Measurements from ENCODE around the gene GAK.
A peak's percentile ranks its signal among the peaks of the same experiment; 100 is the strongest.
"Not testable (repeated sequence)": the region's sequence is repeated elsewhere in the genome, so short reads cannot be mapped to it uniquely, and the experiment has no call there.

Gene GAK

GRCh38 chr4:925771-926500 is 6.2 kb downstream of the GAK start:
- no peak for DNase-seq

DNA sequence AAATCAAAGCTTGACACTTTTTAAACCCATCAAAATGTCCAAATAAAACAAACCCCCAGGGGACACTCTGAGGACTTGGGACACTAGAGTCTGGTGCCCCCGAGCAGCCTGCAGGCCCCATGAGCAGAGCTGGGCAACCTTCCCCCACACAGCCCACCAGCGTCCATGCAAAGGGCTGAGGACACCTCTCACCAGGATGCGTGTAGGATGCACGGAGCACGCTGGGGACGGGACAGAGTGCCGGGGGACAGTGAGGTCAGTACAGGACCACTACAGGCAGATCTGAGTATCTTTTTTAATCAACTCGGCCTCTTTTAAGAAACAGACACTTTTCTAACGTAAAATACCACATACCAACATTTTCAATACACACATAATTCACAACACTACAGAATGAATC is 6.9 kb downstream of the GAK start:
- no peak for DNase-seq

DNA sequence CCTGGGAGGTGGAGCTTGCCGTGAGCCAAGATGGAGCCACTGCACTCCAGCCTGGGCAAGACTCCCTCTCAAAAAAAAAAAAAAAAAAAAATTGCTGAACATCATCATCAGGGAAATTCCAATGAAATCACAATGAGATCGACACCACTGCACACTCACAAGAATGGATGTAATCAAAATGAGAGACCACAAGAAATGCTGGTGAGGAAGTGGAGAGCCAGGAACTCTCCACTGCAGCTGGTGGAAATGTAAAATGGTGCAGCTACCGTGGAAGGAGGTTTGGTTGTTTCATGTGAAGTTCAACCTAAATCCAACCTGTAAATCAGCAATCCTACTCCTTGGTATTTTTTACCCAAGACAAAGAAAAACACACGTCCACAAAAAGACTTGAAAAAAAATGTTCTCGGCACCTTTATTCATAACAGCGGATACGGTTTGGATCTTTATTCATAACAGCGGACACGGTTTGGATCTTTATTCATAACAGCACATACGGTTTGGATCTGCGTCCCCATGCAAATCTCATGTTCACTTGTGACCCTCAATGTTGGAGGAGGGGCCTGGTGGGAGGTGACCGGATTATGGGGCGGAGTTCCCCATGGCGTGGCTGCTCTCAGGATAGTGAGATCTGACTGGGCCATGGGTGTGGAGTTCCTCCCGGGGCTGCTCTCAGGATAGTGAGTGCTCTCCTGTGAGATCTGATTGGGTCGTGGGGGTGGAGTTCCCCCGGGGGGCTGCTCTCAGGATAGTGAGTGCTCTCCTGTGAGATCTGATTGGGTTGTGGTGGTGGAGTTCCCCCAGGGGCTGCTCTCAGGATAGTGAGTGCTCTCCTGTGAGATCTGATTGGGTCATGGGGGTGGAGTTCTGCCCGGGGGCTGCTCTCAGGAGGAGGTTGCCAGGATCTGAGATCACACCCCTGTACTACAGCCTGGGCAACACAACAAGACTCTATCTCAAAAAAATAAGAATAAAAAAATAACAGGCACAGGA is 7.7 kb downstream of the GAK start:
- DNase-seq, result peak; percentile 43 to 65

DNA sequence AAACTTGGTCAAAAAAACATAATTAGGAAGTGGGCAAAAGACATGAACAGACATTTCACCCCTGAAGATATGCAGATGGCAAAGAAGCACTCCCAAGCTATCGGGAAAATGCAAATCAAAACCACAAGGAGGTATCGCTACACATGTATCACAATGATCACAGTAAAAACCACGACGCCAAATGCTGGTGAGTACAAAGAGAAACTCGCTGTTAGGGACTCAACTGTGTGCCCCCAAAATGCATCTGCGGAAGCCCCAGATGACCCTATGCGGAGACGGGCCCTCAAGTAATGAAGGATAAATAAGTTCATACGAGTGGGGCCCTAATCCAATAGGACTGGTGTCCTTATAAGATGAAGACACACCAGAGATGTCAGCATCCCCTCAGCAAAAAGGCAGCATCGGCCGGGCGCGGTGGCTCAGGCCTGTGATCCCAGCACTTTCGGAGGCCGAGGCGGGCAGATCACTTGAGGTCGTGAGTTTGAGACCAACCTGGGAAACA is 10.2 kb downstream of the GAK start:
- no peak for DNase-seq

DNA sequence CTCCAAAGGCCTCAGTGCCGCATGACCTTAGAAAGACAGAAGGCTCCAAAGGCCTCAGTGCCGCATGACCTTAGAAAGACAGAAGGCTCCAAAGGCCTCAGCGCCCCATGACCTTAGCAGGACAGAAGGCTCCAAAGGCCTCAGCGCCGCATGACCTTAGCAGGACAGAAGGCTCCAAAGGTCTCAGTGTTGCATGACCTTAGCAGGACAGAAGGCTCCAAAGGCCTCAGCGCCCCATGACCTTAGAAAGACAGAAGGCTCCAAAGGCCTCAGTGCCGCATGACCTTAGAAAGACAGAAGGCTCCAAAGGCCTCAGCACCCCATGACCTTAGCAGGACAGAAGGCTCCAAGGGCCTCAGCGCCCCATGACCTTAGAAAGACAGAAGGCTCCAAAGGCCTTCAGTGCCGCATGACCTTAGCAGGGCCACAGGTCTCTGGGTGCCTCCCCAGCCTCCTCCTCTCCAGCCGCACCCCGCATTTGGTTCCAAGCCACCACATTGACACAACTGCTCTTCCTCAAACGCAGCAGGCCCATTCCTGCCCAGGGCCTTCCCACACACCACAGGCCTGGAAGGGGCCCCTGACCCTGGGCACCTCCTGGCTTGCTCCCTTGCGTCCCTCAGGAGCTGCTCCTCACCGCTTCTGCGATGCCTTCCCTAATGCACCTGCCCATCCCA is 13.0 kb downstream of the GAK start:
- DNase-seq, result not testable (repeated sequence)

- DNase-seq, result not testable (repeated sequence)
Measured at GRCh38 chr4:918591-918990, 13.5 kb downstream of the GAK start.

- no peak for DNase-seq
Measured at GRCh38 chr4:917992-918391, 14.1 kb downstream of the GAK start.

- no peak for DNase-seq
Measured at GRCh38 chr4:917466-917865, 14.7 kb downstream of the GAK start.

- DNase-seq, result no peak
Measured at GRCh38 chr4:915595-915994, 16.5 kb downstream of the GAK start.

DNA sequence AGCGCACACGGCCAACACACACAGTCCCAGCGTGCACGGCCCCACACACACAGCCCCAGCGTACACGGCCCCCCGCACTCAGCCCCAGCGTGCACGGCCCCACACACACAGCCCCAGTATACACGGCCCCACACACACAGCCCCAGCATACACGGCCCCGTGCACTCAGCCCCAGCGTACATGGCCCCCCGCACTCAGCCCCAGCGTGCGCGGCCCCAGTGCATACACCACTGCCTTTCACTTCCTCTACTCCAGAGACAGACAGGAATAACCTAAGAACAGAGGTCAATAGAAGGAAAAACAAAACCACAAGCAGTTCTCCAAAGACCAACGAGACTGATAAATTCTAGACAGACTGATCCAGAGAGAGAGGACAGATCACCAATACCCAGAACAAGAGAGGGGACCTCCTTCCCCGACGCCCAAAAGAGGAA is 17.1 kb downstream of the GAK start:
- DNase-seq, result no peak

DNA sequence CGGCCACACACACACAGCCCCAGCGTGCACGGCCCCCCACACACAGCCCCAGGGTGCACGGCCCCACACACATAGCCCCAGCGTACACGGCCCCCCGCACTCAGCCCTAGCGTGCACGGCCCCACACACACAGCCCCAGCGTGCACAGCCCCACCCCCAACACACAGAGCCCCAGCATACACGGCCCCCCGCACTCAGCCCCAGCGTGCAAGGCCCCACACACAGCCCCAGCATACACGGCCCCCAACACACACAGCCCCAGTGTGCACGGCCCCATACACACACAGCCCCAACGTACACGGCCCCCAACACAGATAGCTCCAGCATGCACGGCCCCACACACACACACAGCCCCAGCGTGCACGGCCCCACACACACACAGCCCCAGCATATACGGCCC is 17.6 kb downstream of the GAK start:
- DNase-seq, result no peak

GRCh38 chr4:913280-913618 is 18.9 kb downstream of the GAK start:
- no peak for DNase-seq

- no peak for DNase-seq
Measured at GRCh38 chr4:912548-913279, 19.4 kb downstream of the GAK start.

GRCh38 chr4:911871-912490 is 20.1 kb downstream of the GAK start:
- no peak for DNase-seq

GRCh38 chr4:911221-911751 is 20.8 kb downstream of the GAK start:
- no peak for DNase-seq

- DNase-seq, result no peak
Measured at GRCh38 chr4:910366-911091, 21.6 kb downstream of the GAK start.

GRCh38 chr4:909821-910220 is 22.3 kb downstream of the GAK start:
- no peak for DNase-seq

DNA sequence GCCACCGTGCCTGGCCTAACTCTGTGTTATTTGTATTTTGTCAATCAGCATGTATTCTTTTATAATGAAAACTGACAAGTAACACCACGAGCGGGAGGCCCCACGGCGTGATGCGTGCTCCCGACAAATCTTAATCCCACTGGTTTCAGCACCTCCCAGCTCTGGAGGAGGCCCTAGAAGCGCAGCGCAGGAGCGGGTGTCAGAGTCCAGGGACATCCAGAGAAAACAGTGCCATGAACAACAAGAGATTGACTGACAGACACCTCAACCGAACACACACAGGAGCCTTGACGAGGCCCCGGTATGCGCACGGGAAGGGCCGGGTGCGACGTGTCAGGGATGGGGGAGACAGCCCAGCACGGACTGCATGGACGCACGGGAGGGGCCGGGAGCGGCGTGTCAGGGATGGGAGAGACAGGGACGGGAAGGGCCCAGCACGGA is 23.0 kb downstream of the GAK start:
- no peak for DNase-seq

DNA sequence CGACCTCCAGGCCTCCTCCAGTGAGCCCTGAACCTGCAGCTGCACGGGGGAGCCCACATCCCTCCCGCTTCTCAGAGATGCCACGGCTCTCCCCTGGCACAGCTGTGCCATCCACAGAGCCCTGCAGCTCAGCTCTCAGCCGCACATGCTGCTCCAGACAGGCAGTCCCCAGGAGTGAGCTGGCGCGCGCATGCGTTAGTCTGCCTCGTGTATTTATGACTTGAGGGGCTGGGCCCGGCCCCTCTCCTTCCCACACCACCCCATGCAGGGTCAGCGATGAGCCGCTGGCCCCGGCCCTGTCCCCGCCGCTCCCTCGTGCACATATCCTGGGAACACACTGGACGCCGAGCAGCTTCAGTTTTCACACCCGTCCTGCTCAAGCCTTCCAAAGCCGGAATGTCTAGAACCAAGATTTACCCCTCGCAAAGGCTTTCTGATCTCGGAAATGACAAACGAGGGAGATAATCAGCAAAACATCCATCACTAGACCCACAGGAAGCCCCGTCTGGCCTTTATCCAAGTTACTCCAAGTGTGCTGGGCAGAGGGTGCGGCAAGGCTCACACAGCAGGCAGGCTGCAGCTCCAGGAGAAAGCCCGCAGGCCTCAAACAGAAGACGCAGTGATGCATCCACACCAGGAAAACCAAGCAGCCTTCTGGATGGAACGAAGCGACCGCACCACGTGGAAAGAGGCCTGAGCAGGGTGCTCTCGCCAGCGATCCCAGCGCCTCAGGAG is 24.3 kb downstream of the GAK start:
- DNase-seq, result no peak

DNA sequence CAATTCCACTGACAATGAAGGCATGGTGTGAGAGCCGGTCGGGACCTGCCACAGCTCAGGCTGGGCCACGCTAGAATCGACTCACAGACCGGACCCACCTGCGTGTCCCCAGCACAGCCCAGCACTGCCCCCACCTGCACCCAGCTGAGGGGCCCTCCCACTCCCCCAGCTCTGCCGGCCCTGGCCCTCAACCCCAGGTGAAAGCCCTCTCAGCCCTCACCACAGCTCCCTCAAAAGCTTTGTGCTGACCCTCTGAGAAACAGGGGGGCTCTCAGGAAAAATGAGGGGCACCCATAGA is 25.1 kb downstream of the GAK start:
- DNase-seq, result no peak
